HG03175 (cell line): ENCODE results near the gene LY86.

ENCODE experiments used
- ATAC-seq: cut with Tn5 transposase; IDR thresholded peaks from one replicate; pipeline ENCODE4 v1.9.1; 2021; ENCODE audit warnings: mild to moderate bottlenecking, moderate library complexity; ENCODE audit not compliant: unreplicated experiment

Gene LY86

DNA sequence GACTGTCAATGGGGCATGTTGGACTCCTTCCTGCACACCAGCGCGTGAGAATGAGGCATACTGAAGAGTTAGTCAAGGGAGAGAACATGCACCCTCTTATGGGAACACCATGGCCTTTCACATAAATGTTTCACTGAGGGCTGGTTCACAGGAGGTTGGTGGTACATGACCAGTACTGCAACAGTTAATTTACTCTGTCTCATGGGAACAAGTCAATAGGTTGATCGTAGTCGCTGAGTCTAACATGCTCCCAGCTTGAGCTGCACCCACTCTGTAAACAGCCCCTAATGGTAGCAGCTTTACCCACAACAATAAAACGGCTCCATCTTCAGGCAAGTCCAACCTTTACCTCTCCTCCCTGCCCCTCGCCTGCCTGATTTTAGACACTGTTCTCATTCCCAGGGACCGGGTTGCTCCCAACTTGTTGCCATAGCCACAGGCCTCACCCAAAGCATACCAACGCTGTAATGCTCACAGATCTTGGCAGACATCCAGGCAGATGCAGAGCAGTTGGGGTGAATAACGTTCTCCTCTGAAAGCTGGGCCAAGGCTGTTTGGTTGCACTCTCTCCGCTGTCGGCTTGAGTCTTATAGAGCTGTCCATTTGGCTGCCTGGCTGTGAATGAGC lies 111.3 kb downstream of the LY86 start:
- ATAC-seq: no peak

DNA sequence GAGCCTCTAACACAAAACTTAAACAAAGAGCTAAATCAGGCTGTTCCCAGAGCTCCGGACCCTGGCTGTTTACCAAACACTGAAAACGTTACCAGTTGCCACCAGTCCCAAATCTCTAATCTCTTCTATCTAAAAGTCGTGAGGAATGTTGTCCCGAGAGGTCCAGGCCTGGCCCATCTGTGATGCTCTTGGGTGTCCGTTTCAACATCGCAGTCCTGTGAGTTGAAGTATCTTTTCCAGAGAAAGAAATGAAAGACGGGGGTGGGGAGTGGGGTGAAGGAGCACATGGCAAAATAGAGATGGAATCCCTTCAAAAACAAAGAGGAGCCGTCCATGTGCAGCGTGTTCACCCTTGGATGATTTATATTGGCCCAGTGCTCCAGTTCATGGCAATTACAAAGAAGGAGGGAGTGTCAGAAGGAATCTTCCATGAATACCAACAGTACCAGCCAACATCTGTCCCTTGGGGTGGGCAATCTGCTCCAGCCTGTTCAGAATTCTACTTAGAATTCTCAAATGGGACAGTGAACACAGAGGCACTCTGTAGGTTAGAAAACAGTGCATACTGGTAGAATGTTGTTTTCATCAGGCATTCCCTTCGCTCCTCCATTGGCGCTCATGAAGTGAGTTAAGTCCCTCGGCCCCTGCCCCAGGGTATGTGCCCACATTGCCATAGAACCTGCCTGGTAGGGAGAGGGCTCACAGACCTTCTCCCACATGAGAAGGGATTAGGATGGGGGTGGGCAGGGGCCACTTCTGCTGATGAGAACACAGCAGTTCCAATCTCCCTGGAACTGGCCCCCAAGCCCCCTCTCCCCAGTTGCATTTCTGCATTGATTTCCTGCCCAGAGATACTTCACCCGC lies 112.1 kb downstream of the LY86 start:
- no peak for ATAC-seq

DNA sequence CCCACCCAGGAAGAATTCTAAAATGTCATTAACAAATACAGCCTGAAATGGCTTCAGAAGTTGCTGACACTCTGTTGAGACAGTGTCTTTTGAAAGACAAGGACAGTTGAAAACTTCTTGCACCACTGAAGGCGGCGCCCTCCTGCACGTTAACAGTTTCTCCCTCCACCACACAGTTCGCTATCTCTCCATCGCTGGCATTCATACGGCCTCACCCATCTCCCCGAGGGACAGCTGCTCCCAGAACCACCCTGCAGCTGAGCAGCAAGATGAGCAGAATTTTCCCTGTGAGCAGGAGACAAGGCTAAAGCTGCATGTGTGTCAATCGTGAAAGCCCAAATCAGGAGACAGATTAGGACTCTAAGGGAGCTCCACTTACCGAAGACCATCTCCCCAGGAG lies 113.3 kb downstream of the LY86 start:
- no peak for ATAC-seq

DNA sequence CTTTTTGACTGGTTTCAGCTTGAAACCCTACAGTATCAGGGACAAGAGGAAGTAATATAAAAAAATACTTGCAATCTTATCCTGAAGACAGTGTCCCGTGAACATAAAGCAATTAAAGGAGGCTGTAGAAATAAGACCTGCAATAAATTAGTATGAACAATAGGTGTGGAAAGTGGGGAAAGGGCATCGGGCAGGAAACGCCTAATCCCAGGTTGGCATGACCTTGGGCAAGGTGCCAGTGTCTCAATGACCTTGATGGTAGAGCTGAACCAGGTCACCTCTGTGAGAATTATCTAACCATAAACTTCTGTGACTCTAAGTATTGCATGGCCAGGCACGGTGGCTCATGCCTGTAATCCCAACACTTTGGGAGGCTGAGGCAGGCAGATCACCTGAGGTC lies 115.2 kb downstream of the LY86 start:
- ATAC-seq: no peak
